ENCODE measurements around the gene CCM2.

Gene CCM2

GRCh38 chr7:45053941-45054340, 53.9 kb downstream of the CCM2 start:
- H3K27ac ChIP-seq (ENCODE audit: low read length), result no peak overlapping the region
- H3K36me3 ChIP-seq (ENCODE audit: insufficient read depth, low read length), result peaks cover 70% of the 10 kb centered on the region
- H3K4me1 ChIP-seq (ENCODE audit: insufficient read depth, low read length), result no peaks in the 10 kb centered on the region
- TF ChIP-seq CTCF (IDR thresholded peaks at IDR 0.05; ENCODE audit: borderline replicate concordance, extremely low read depth, low read length, poor library complexity, severe bottlenecking) (no peak), EZH2 (IDR thresholded peaks at IDR 0.05; ENCODE audit: borderline replicate concordance, low read depth, low read length, severe bottlenecking) (no peak)
- ATAC-seq (ENCODE audit: insufficient read depth, low read depth) (no peak), DNase-seq (no peak)
- H3K79me2 ChIP-seq (ENCODE audit: insufficient read depth, low read length), result peaks cover 92% of the 10 kb centered on the region
- H3K9ac ChIP-seq (ENCODE audit: low read depth, low read length), result no peak overlapping the region
- no peak overlapping the region for H3K4me2 ChIP-seq (ENCODE audit: insufficient read depth, low read length)
- H2AFZ ChIP-seq (ENCODE audit: low read depth, low read length), result no peak overlapping the region
- no peak overlapping the region for H3K4me3 ChIP-seq (ENCODE audit: low read depth in 1 of 2, low read length in 2 of 2)
- no peaks in the 10 kb centered on the region for H3K9me3 ChIP-seq (ENCODE audit: insufficient read depth, low read length, severe bottlenecking)
- no peaks in the 10 kb centered on the region for H3K27me3 ChIP-seq (ENCODE audit: insufficient read depth, low read length, poor library complexity)
- H4K20me1 ChIP-seq (ENCODE audit: insufficient read depth, low read length), result peaks cover 63% of the 10 kb centered on the region

- H3K36me3 ChIP-seq (ENCODE audit: insufficient read depth, low read length), result peaks cover 65% of the 10 kb centered on the region
- TF ChIP-seq CTCF (IDR thresholded peaks at IDR 0.05; ENCODE audit: borderline replicate concordance, extremely low read depth, low read length, poor library complexity, severe bottlenecking), result no peak
- no peak for TF ChIP-seq EZH2 (IDR thresholded peaks at IDR 0.05; ENCODE audit: borderline replicate concordance, low read depth, low read length, severe bottlenecking)
- no peak overlapping the region for H2AFZ ChIP-seq (ENCODE audit: low read depth, low read length)
- H3K4me3 ChIP-seq (ENCODE audit: low read depth in 1 of 2, low read length in 2 of 2), result no peak overlapping the region
- H3K4me1 ChIP-seq (ENCODE audit: insufficient read depth, low read length), result no peaks in the 10 kb centered on the region
- peaks cover 59% of the 10 kb centered on the region for H4K20me1 ChIP-seq (ENCODE audit: insufficient read depth, low read length)
- DNase-seq (no peak), ATAC-seq (ENCODE audit: insufficient read depth, low read depth) (no peak)
- H3K27me3 ChIP-seq (ENCODE audit: insufficient read depth, low read length, poor library complexity), result no peaks in the 10 kb centered on the region
- peaks cover 93% of the 10 kb centered on the region for H3K79me2 ChIP-seq (ENCODE audit: insufficient read depth, low read length)
- no peaks in the 10 kb centered on the region for H3K9me3 ChIP-seq (ENCODE audit: insufficient read depth, low read length, severe bottlenecking)
- H3K27ac ChIP-seq (ENCODE audit: low read length), result no peak overlapping the region
- H3K4me2 ChIP-seq (ENCODE audit: insufficient read depth, low read length), result no peak overlapping the region
- no peak overlapping the region for H3K9ac ChIP-seq (ENCODE audit: low read depth, low read length)
Observed at GRCh38 chr7:45054442-45054841, 54.4 kb downstream of the CCM2 start.

- Histone ChIP-seq H3K4me2 (ENCODE audit: insufficient read depth, low read length) (no peak overlapping the region), H3K27me3 (ENCODE audit: insufficient read depth, low read length, poor library complexity) (no peaks in the 10 kb centered on the region), H4K20me1 (ENCODE audit: insufficient read depth, low read length) (peaks cover 57% of the 10 kb centered on the region), H3K79me2 (ENCODE audit: insufficient read depth, low read length) (peaks cover 94% of the 10 kb centered on the region), H3K4me3 (ENCODE audit: low read depth in 1 of 2, low read length in 2 of 2) (no peak overlapping the region), H3K4me1 (ENCODE audit: insufficient read depth, low read length) (no peaks in the 10 kb centered on the region), H3K9ac (ENCODE audit: low read depth, low read length) (no peak overlapping the region), H2AFZ (ENCODE audit: low read depth, low read length) (no peak overlapping the region), H3K36me3 (ENCODE audit: insufficient read depth, low read length) (peaks cover 61% of the 10 kb centered on the region), H3K27ac (ENCODE audit: low read length) (no peak overlapping the region), H3K9me3 (ENCODE audit: insufficient read depth, low read length, severe bottlenecking) (no peaks in the 10 kb centered on the region)
- DNase-seq (no peak), ATAC-seq (ENCODE audit: insufficient read depth, low read depth) (no peak)
- TF ChIP-seq EZH2 (IDR thresholded peaks at IDR 0.05; ENCODE audit: borderline replicate concordance, low read depth, low read length, severe bottlenecking) (no peak), CTCF (IDR thresholded peaks at IDR 0.05; ENCODE audit: borderline replicate concordance, extremely low read depth, low read length, poor library complexity, severe bottlenecking) (no peak)
Observed at GRCh38 chr7:45055016-45055415, 55.0 kb downstream of the CCM2 start.

Data from DND-41 (cell line).